Astrocyte (in vitro differentiated cells and primary cell): ENCODE results near the gene NOL7. TPM values are rescaled to one million over a fixed set of nuclear protein-coding genes. Genes with fewer than 3 reads are reported as not detected.

ENCODE experiments used
- DNase-seq: peaks from one replicate; pipeline ENCODE4 v3.0.0-alpha.2; 2010; ENCODE audit warnings: low read depth
- FAIRE-seq: peaks from 2 replicates; lab custom pipeline; 2011; peaks lifted over from hg19 to GRCh38; lab: Jason Lieb, UNC
- H2AFZ ChIP-seq: 2 replicates; pipeline ENCODE4 v1.6.0; 2012; ENCODE audit warnings: low read depth, low read length, inconsistent platforms
- H3K27ac ChIP-seq: 2 replicates; pipeline ENCODE4 v1.5.1; 2011; ENCODE audit warnings: low read depth, low read length, inconsistent platforms
- H3K27me3 ChIP-seq: 2 replicates; pipeline ENCODE4 v1.6.0; 2011; ENCODE audit warnings: low read length, inconsistent platforms; ENCODE audit not compliant: insufficient read depth
- H3K36me3 ChIP-seq: 2 replicates; pipeline ENCODE4 v1.5.1; 2011; ENCODE audit warnings: low read length, inconsistent platforms; ENCODE audit not compliant: insufficient read depth
- H3K4me1 ChIP-seq: 2 replicates; pipeline ENCODE4 v1.5.1; 2011; ENCODE audit warnings: low read length, inconsistent platforms; ENCODE audit not compliant: insufficient read depth
- H3K4me2 ChIP-seq: 2 replicates; pipeline ENCODE4 v1.6.0; 2012; ENCODE audit warnings: low read length, inconsistent platforms
- H3K4me3 ChIP-seq: 2 replicates; pipeline ENCODE4 v1.5.1; 2011; ENCODE audit warnings: low read depth, mild to moderate bottlenecking, low read length, inconsistent platforms; ENCODE audit not compliant: insufficient read depth
- H3K79me2 ChIP-seq: 2 replicates; pipeline ENCODE4 v1.6.0; 2012; ENCODE audit warnings: mild to moderate bottlenecking, low read length, inconsistent platforms; ENCODE audit not compliant: insufficient read depth
- H3K9ac ChIP-seq: 2 replicates; pipeline ENCODE4 v1.6.0; 2012; ENCODE audit warnings: mild to moderate bottlenecking, low read length, inconsistent platforms
- H3K9me3 ChIP-seq: 2 replicates; pipeline ENCODE4 v1.5.1; 2012; ENCODE audit warnings: low read depth, mild to moderate bottlenecking, low read length, inconsistent platforms; ENCODE audit not compliant: insufficient read depth
- H4K20me1 ChIP-seq: 2 replicates; pipeline ENCODE4 v1.6.0; 2012; ENCODE audit warnings: low read length, inconsistent platforms; ENCODE audit not compliant: insufficient read depth
- H3K27ac Mint-ChIP-seq: one replicate; pipeline ENCODE4 v1.8.0; 2021; ENCODE audit warnings: mild to moderate bottlenecking, mixed read lengths; ENCODE audit not compliant: unreplicated experiment
- H3K27me3 Mint-ChIP-seq: one replicate; pipeline ENCODE4 v1.8.0; 2021; ENCODE audit warnings: low read depth, mixed read lengths; ENCODE audit not compliant: unreplicated experiment
- H3K36me3 Mint-ChIP-seq: one replicate; pipeline ENCODE4 v1.8.0; 2021; ENCODE audit warnings: low read depth, mixed read lengths; ENCODE audit not compliant: unreplicated experiment
- H3K4me1 Mint-ChIP-seq: one replicate; pipeline ENCODE4 v1.8.0; 2021; ENCODE audit warnings: low read depth, mixed read lengths; ENCODE audit not compliant: unreplicated experiment
- H3K4me3 Mint-ChIP-seq: one replicate; pipeline ENCODE4 v1.8.0; 2021; ENCODE audit warnings: mild to moderate bottlenecking, moderate library complexity, mixed read lengths; ENCODE audit not compliant: unreplicated experiment
- H3K9me3 Mint-ChIP-seq: one replicate; pipeline ENCODE4 v1.8.0; 2021; ENCODE audit warnings: mild to moderate bottlenecking, mixed read lengths; ENCODE audit not compliant: unreplicated experiment
- EZH2 ChIP-seq: IDR thresholded peaks from 2 replicates; pipeline ENCODE4 v1.6.1; 2012; ENCODE audit warnings: mild to moderate bottlenecking, low read length, inconsistent platforms; ENCODE audit not compliant: insufficient read depth
- total RNA-seq: library from RNA; stranded (reverse); gene quantifications from 2 replicates; pipeline ENCODE4 v1.2.1, GENCODE V29; 2021
- TF ChIP-seq, protein P1 (sequence below): IDR thresholded peaks from 2 replicates; pipeline ENCODE4 v1.5.1; 2011; ENCODE audit warnings: low read depth, mild to moderate bottlenecking, inconsistent platforms, low read length, moderate library complexity; ENCODE audit not compliant: insufficient read depth

The NOL7 gene
- total RNA-seq, 1 donor from 2014 or later = 63.7 TPM

DNA sequence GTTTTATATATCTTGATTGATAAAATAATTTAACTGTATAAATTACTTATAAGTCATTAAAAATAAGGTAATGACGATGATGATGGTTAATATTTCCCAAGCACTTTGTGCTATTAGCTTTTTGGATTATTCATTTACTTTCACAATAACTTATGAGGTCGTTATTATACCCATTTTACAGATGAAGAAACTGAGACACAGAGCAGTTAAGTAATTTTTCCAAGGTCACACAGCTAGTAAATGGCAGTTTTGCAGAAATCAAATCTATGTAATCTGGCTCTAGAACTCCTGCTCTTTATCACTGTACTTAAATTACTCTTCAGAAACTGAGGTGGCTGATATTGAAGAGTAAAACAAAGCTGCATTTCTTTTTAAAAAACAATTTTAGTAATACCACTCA is 18.2 kb downstream of the NOL7 start:
- H3K4me3 Mint-ChIP-seq = no peak overlapping the region
- Histone ChIP-seq H3K79me2 (no peaks in the 10 kb centered on the region), H3K27ac (no peak overlapping the region), H3K36me3 (peaks cover 13% of the 10 kb centered on the region), H3K4me2 (no peak overlapping the region), H4K20me1 (no peaks in the 10 kb centered on the region), H3K4me1 (no peaks in the 10 kb centered on the region), H3K9ac (no peak overlapping the region), H3K27me3 (no peaks in the 10 kb centered on the region), H3K9me3 (no peaks in the 10 kb centered on the region), H3K4me3 (no peak overlapping the region), H2AFZ (no peak overlapping the region)
- peaks cover 6% of the 10 kb centered on the region for H3K36me3 Mint-ChIP-seq
- no peak for FAIRE-seq
- no peaks in the 10 kb centered on the region for H3K9me3 Mint-ChIP-seq
- H3K4me1 Mint-ChIP-seq = peaks cover 4% of the 10 kb centered on the region
- no peak for TF ChIP-seq EZH2
- TF ChIP-seq, protein P1, sequence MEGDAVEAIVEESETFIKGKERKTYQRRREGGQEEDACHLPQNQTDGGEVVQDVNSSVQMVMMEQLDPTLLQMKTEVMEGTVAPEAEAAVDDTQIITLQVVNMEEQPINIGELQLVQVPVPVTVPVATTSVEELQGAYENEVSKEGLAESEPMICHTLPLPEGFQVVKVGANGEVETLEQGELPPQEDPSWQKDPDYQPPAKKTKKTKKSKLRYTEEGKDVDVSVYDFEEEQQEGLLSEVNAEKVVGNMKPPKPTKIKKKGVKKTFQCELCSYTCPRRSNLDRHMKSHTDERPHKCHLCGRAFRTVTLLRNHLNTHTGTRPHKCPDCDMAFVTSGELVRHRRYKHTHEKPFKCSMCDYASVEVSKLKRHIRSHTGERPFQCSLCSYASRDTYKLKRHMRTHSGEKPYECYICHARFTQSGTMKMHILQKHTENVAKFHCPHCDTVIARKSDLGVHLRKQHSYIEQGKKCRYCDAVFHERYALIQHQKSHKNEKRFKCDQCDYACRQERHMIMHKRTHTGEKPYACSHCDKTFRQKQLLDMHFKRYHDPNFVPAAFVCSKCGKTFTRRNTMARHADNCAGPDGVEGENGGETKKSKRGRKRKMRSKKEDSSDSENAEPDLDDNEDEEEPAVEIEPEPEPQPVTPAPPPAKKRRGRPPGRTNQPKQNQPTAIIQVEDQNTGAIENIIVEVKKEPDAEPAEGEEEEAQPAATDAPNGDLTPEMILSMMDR = no peak
- H3K27me3 Mint-ChIP-seq = no peaks in the 10 kb centered on the region
- no peak for DNase-seq
- no peak overlapping the region for H3K27ac Mint-ChIP-seq

DNA sequence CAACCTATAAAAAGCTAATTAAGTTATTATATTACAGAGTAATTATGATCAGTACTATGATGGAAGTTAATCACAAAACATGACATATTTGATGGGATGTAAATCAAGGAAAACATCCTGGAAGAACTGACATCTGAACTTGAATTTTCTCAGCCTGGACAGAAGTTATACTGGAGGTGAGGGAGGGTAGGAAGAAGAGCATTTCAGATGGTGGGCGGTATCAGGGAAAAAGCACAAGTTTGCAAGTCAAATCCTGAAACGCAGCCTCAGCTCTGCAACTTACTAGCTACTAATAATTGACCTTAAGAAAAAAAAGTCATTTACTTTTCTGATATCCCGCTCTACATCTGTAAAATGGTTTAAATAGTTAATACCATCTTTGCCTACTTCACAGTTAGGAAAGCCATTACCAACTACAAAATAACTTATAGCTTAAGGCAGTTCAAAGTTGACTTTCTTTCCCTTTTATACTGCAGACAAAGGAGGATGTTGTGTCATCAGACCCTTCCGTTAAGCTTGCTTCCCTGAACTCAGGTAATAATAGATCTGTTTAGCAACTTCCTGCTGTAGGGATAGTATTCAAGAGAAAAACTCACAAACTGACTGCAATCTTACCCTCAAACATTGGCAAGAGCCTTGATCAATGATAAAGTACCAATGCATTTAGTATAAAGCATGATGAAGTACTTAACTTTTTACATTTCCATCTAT is 21.0 kb downstream of the NOL7 start:
- Histone ChIP-seq H3K36me3 (peaks cover 13% of the 10 kb centered on the region), H3K9ac (no peak overlapping the region), H3K4me3 (no peak overlapping the region), H3K27me3 (no peaks in the 10 kb centered on the region), H3K79me2 (no peaks in the 10 kb centered on the region), H3K27ac (no peak overlapping the region), H4K20me1 (no peaks in the 10 kb centered on the region), H3K4me2 (no peak overlapping the region), H3K9me3 (no peaks in the 10 kb centered on the region), H2AFZ (no peak overlapping the region), H3K4me1 (no peaks in the 10 kb centered on the region)
- no peaks in the 10 kb centered on the region for H3K4me1 Mint-ChIP-seq
- H3K9me3 Mint-ChIP-seq = no peaks in the 10 kb centered on the region
- TF ChIP-seq EZH2 = no peak
- TF ChIP-seq, protein P1 = no peak
- peaks cover 6% of the 10 kb centered on the region for H3K36me3 Mint-ChIP-seq
- no peak overlapping the region for H3K27ac Mint-ChIP-seq
- H3K27me3 Mint-ChIP-seq = no peaks in the 10 kb centered on the region
- no peak overlapping the region for H3K4me3 Mint-ChIP-seq
- FAIRE-seq (no peak), DNase-seq (no peak)

DNA sequence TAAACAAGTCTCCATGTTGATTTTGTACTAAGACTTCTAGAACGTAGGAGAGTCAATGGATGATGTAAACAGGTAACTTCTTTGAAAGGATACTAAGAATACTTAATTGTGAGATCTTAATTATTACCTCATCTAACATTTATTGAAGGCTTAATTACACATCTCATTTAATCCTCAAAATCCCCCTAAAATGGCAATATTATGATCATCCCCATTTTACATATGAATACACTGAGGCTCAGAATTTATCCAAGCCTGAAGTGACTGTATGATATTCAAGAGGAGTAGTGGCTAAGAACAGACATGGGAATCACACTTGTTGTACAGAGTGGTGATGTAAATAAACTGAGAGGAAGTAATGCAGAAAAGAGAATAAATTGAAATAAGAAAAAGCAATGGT is 22.9 kb downstream of the NOL7 start:
- Histone ChIP-seq H3K9ac (no peak overlapping the region), H3K27me3 (no peaks in the 10 kb centered on the region), H3K4me3 (no peak overlapping the region), H3K4me2 (no peak overlapping the region), H3K79me2 (no peaks in the 10 kb centered on the region), H3K27ac (no peak overlapping the region), H3K4me1 (no peaks in the 10 kb centered on the region), H3K36me3 (peaks cover 5% of the 10 kb centered on the region), H2AFZ (no peak overlapping the region), H3K9me3 (no peaks in the 10 kb centered on the region), H4K20me1 (no peaks in the 10 kb centered on the region)
- Mint-ChIP-seq H3K36me3 (peaks cover 4% of the 10 kb centered on the region), H3K4me3 (no peak overlapping the region), H3K4me1 (no peaks in the 10 kb centered on the region), H3K9me3 (no peaks in the 10 kb centered on the region), H3K27me3 (no peaks in the 10 kb centered on the region), H3K27ac (no peak overlapping the region)
- no peak for FAIRE-seq
- no peak for DNase-seq
- TF ChIP-seq EZH2 = no peak
- TF ChIP-seq, protein P1 = no peak
